ENCODE results near the gene MICAL3. TPM values are rescaled to one million over a fixed set of nuclear protein-coding genes. Genes with fewer than 3 reads are reported as not detected.

The MICAL3 gene
- total RNA-seq, 1 donor from 2014 or later = 41.0 TPM

- no peak for DNase-seq
Measured at GRCh38 chr22:17913801-17914347, 110.5 kb downstream of the MICAL3 start.

- DNase-seq = peak; percentile 88
Measured at GRCh38 chr22:17912945-17913721, 111.2 kb downstream of the MICAL3 start.

- no peak for DNase-seq
Measured at GRCh38 chr22:17911887-17912286, 112.5 kb downstream of the MICAL3 start.

GRCh38 chr22:17911312-17911705 is 113.1 kb downstream of the MICAL3 start:
- no peak for DNase-seq

- DNase-seq = peak; percentile 94
Measured at GRCh38 chr22:17910561-17911311, 113.6 kb downstream of the MICAL3 start.

GRCh38 chr22:17907748-17908051 is 116.7 kb downstream of the MICAL3 start:
- DNase-seq = no peak

- no peak for DNase-seq
Measured at GRCh38 chr22:17906978-17907747, 117.2 kb downstream of the MICAL3 start.

GRCh38 chr22:17905445-17905844 is 118.9 kb downstream of the MICAL3 start:
- no peak for DNase-seq

- DNase-seq = peak; percentile 93
Measured at GRCh38 chr22:17903564-17904295, 120.6 kb downstream of the MICAL3 start.

- no peak for DNase-seq
Measured at GRCh38 chr22:17902960-17903359, 121.4 kb downstream of the MICAL3 start.

- DNase-seq = no peak
Measured at GRCh38 chr22:17898375-17898774, 126.0 kb downstream of the MICAL3 start.

GRCh38 chr22:17897858-17898257 is 126.5 kb downstream of the MICAL3 start:
- DNase-seq = no peak

- DNase-seq = no peak
Measured at GRCh38 chr22:17897426-17897825, 126.9 kb downstream of the MICAL3 start.

- peak; percentile 90 for DNase-seq
Measured at GRCh38 chr22:17896586-17896985, 127.8 kb downstream of the MICAL3 start.

- no peak for DNase-seq
Measured at GRCh38 chr22:17893900-17894535, 130.3 kb downstream of the MICAL3 start.

GRCh38 chr22:17892376-17892775 is 132.0 kb downstream of the MICAL3 start:
- no peak for DNase-seq

GRCh38 chr22:17891481-17892167 is 132.7 kb downstream of the MICAL3 start:
- no peak for DNase-seq

- DNase-seq = no peak
Measured at GRCh38 chr22:17890892-17891291, 133.5 kb downstream of the MICAL3 start.

- no peak for DNase-seq
Measured at GRCh38 chr22:17890245-17890671, 134.1 kb downstream of the MICAL3 start.

GRCh38 chr22:17888855-17889254 is 135.5 kb downstream of the MICAL3 start:
- no peak for DNase-seq

- DNase-seq = no peak
Measured at GRCh38 chr22:17888439-17888838, 135.9 kb downstream of the MICAL3 start.

All from tongue (tissue), 2 donors.